Ovary (tissue), 9 donors: ENCODE measurements around the gene SLC2A1. TPM values are rescaled to one million over a fixed set of nuclear protein-coding genes. Genes with fewer than 3 reads are reported as not detected.
A peak's percentile ranks its signal among the peaks of the same experiment; 100 is the strongest.

Source experiments
- DNase-seq, 5 donors: peaks; one replicate each; pipeline ENCODE4 v3.0.0-alpha.2; 2019 to 2020
- H3K27ac ChIP-seq, 2 donors: fragments of 200-600 bp; one replicate each; pipeline versions ENCODE4 v1.5.1 to v1.8.0; 2019 to 2022
- H3K27me3 ChIP-seq: fragments of 200-600 bp; one replicate; pipeline ENCODE4 v1.8.0; 2022
- H3K36me3 ChIP-seq: fragments of 200-600 bp; sonication (generic); one replicate; pipeline ENCODE4 v1.5.1; 2019
- H3K4me1 ChIP-seq: one replicate; pipeline ENCODE4 v1.8.1; 2013; ENCODE audit warnings: mild to moderate bottlenecking, moderate library complexity; ENCODE audit not compliant: insufficient read depth
- H3K4me3 ChIP-seq: fragments of 200-600 bp; sonication (generic); one replicate; pipeline ENCODE4 v1.5.1; 2017
- H3K9me3 ChIP-seq, 2 donors: fragments of 200-600 bp in 1 of 2; sonication (generic) in 1 of 2; one replicate each; pipeline versions ENCODE4 v1.5.1 to v1.8.1; 2013 to 2019; ENCODE audit warnings: mild to moderate bottlenecking in 1 of 2, moderate library complexity in 1 of 2
- CTCF ChIP-seq, 3 donors: fragments of 450-650 bp in 2 of 3; fragments of 200-600 bp in 1 of 3; IDR thresholded peaks; one replicate each; pipeline versions ENCODE4 v1.5.1 to v1.8.0; 2016 to 2022; ENCODE audit warnings: antibody characterized with exemption in 3 of 3, mild to moderate bottlenecking in 1 of 3
- EP300 ChIP-seq: sonication (generic); formaldehyde crosslinking; IDR thresholded peaks from one replicate; pipeline ENCODE4 v1.6.1; 2017; ENCODE audit warnings: antibody characterized with exemption
- POLR2A ChIP-seq: fragments of 450-650 bp; IDR thresholded peaks from one replicate; pipeline ENCODE4 v1.6.1; 2017; ENCODE audit warnings: antibody characterized with exemption, mild to moderate bottlenecking, moderate library complexity
- WGBS, 3 donors: extraction: QIAGEN DNeasy Blood & Tissue Kit in 1 of 3; methylation state at CpG; one replicate each; pipeline versions ENCODE4 v1.1.5 to v1.1.7; 2013 to 2017; 5-methylcytosine and 5-hydroxymethylcytosine counted together
- intact Hi-C, 4 donors: fragments of 100-400 bp; cut with DNase I; formaldehyde crosslinking; loops; one replicate each; pipeline versions ENCODE4 v1.11.0 to v1.15.1; 2022 to 2023
- polyA plus RNA-seq, 2 donors: library from polyadenylated mRNA; stranded (reverse); fragments of 200-250 nt in 1 of 2; fragments of 350-450 nt in 1 of 2; fragmentation: Illumina TruSeq in 1 of 2; extraction: RNeasy Lipid Tissue Mini Kit (QIAGEN cat#74804) in 1 of 2; gene quantifications; one replicate each; pipeline ENCODE4 v1.2.3, GENCODE V29; 2013 to 2014
- total RNA-seq, 7 donors: library from RNA; depleted of rRNA in 2 of 7; stranded (reverse); fragments of >200 nt in 2 of 7; fragmentation: NEBNext Ultra II Directional in 3 of 7; extraction: Animal tissue kit (Norgen Biotek cat#: 25700) in 3 of 7; gene quantifications; one replicate each; pipeline versions ENCODE4 v1.1.0 to v1.2.4, GENCODE V29; 2016 to 2023
- donor health status: DM: no; HTN: no; CAD: no; lungs with moderate emphysema.
- donor health status: DM: no; HTN: no; CAD: no.
- donor health status: Bipolar disorder and iron deficiency.
- donor health status: DM: yes; HTN: yes; CAD: no.
- donor health status: DM: no; HTN: no; CAD: no.
- donor health status: DM: yes; HTN: yes; CAD: no.

Gene SLC2A1
- total and polyA plus RNA-seq, 9 donors: 10.3 to 65.4 (median 19.2) TPM

- no peak for DNase-seq
- intact Hi-C loops: no loop called here
- Histone ChIP-seq H3K4me3 (no peak overlapping the region), H3K9me3 (no peaks in the 10 kb centered on the region), H3K4me1 (no peaks in the 10 kb centered on the region), H3K36me3 (no peaks in the 10 kb centered on the region), H3K27me3 (no peaks in the 10 kb centered on the region), H3K27ac (no peak overlapping the region)
- TF ChIP-seq EP300 (no peak), POLR2A (no peak), CTCF (IDR thresholded peaks at IDR 0.05) (no peak)
- 84 to 87% (median 86%) methylated on average over 1 of the region's 1 CpG for WGBS, 3 donors
Measured at GRCh38 chr1:42965378-42965777, 6.7 kb upstream of the SLC2A1 start.

GRCh38 chr1:42964044-42964812, 5.6 kb upstream of the SLC2A1 start:
- DNase-seq: no peak
- intact Hi-C loops: no loop called here
- no peaks in the 10 kb centered on the region for H3K36me3 ChIP-seq
- H3K27ac ChIP-seq: no peak overlapping the region
- H3K9me3 ChIP-seq: no peaks in the 10 kb centered on the region
- H3K4me1 ChIP-seq: peaks cover 4% of the 10 kb centered on the region
- TF ChIP-seq POLR2A: no peak
- TF ChIP-seq EP300: no peak
- no peak for TF ChIP-seq CTCF (IDR thresholded peaks at IDR 0.05)
- 80 to 86% (median 83%) methylated on average over 19 of the region's 19 CpGs for WGBS, 3 donors
- no peaks in the 10 kb centered on the region for H3K27me3 ChIP-seq
- H3K4me3 ChIP-seq: no peak overlapping the region

GRCh38 chr1:42963378-42964043, 4.8 kb upstream of the SLC2A1 start:
- Histone ChIP-seq H3K9me3 (no peaks in the 10 kb centered on the region), H3K4me3 (no peak overlapping the region), H3K36me3 (no peaks in the 10 kb centered on the region), H3K27ac (no peak overlapping the region), H3K27me3 (no peaks in the 10 kb centered on the region), H3K4me1 (peaks cover 4% of the 10 kb centered on the region)
- no peak for TF ChIP-seq CTCF (IDR thresholded peaks at IDR 0.05)
- TF ChIP-seq POLR2A: no peak
- TF ChIP-seq EP300: no peak
- no peak for DNase-seq
- intact Hi-C loops: no loop called here
- WGBS, 3 donors: 4 to 6% (median 5%) methylated on average over 9 of the region's 9 CpGs

GRCh38 chr1:42962641-42963377, 4.1 kb upstream of the SLC2A1 start:
- peak in 2 of 5 donors; percentile 28 to 46 for DNase-seq
- TF ChIP-seq POLR2A (no peak), CTCF (IDR thresholded peaks at IDR 0.05) (no peak), EP300 (no peak)
- Histone ChIP-seq H3K27me3 (no peaks in the 10 kb centered on the region), H3K36me3 (no peaks in the 10 kb centered on the region), H3K4me1 (peaks cover 4% of the 10 kb centered on the region), H3K27ac (no peak overlapping the region), H3K4me3 (no peak overlapping the region), H3K9me3 (no peaks in the 10 kb centered on the region)
- intact Hi-C loops: no loop called here
- WGBS, 3 donors: 25 to 31% (median 31%) methylated on average over 13 of the region's 13 CpGs
